GM21447 (cell line): ENCODE results near the gene FAM210B.
"Not testable (repeated sequence)": the region's sequence is repeated elsewhere in the genome, so short reads cannot be mapped to it uniquely, and the experiment has no call there.

Source experiments
- ATAC-seq: cut with Tn5 transposase; IDR thresholded peaks from one replicate; pipeline ENCODE4 v1.9.1; 2021; ENCODE audit not compliant: unreplicated experiment

FAM210B gene

GRCh38 chr20:56360133-56360907, 1.5 kb downstream of the FAM210B start:
- no peak for ATAC-seq

DNA sequence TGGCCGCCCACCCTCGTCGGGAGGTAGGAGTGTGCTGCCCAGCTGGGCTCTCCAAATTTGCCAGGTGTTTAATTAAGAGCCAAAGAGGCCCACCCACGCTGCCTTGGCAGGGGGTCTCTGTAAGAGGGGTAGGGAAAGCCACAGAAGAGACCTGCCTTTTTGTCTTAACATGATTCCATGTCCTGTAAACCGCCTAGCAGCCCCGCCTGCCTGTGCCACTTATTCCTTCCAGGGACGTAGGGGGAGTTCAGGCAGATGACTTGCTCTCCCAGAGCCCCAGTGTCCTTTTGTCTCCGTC, 2.1 kb downstream of the FAM210B start:
- no peak for ATAC-seq

DNA sequence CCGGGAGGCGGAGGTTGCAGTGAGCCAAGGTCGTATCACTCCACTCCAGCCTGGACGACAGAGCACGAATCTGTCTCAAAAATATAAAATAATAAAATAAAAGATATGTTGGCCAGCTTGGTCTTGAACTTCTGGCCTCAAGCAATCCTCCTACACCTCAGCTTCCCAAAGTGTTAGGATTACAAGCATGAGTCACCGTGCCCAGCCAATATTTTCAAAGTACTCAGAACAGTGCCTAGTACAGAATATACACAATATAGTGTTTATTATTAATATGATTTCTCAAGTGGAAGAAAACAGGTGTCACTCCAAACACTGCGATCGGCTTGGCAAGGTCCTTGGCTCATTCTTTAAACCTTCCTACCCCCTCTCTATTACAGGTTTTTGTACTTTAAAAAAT, 3.1 kb downstream of the FAM210B start:
- ATAC-seq, result no peak

- ATAC-seq, result no peak
Observed at GRCh38 chr20:56362833-56363413, 4.1 kb downstream of the FAM210B start.

GRCh38 chr20:56363491-56363890, 4.7 kb downstream of the FAM210B start:
- ATAC-seq, result no peak

DNA sequence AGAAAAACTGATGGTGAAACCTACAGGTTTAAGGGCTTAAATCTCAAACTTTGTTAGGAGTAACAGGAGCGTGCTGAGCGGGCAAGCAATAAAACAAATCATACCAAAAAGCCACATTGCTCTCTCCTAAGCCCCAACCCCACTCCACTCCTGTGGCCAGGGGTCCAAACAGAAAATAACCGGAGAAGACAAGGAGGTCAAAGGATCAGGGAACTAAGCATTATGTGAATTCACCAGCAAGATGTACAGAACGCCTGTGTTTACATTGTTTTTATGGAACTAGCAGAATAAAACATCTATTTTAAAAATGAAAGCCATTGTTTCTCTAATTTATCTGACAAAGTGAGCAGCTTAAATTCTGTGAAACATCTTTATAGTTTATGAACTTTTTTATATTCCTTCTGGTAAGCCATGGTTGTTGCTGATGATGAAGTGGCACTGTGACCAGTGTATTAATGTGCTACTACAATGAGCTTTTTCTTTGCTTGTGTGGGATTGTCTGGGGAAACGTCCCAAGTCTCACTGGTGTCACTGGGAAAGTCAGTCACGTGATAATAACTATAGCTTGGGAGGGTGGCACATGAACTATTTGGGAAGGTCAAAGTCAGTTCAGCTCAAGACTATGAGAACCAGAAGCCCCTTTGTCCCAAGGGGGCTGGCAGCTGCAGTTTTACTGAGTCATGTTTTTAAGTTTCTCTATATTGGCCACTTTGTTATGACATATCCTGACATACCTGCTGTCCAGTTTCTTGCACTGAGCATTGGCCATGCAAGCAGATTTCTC, 9.8 kb downstream of the FAM210B start:
- ATAC-seq, result no peak

- ATAC-seq, result no peak
Observed at GRCh38 chr20:56369179-56369578, 10.4 kb downstream of the FAM210B start.

GRCh38 chr20:56371977-56372376, 13.2 kb downstream of the FAM210B start:
- no peak for ATAC-seq

- ATAC-seq, result no peak
Observed at GRCh38 chr20:56372850-56373249, 14.1 kb downstream of the FAM210B start.

DNA sequence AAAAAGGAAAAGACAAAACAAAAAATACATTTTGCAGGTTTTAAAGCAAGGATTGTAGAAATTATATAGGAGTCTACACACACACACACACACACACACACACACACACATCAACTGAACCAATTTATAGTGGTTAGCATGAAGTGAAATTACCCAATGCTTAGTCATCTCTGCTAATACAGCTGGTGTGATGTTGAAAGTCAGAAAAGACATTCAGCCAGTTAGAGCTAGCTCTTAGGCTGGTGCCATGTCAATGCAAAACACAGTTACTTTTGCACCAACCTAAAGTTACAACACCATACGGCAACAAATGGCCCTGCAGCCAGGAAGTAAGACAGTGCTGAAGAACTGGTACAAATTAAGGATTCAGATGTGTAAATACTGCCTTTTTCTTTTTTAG, 15.2 kb downstream of the FAM210B start:
- ATAC-seq, result no peak

DNA sequence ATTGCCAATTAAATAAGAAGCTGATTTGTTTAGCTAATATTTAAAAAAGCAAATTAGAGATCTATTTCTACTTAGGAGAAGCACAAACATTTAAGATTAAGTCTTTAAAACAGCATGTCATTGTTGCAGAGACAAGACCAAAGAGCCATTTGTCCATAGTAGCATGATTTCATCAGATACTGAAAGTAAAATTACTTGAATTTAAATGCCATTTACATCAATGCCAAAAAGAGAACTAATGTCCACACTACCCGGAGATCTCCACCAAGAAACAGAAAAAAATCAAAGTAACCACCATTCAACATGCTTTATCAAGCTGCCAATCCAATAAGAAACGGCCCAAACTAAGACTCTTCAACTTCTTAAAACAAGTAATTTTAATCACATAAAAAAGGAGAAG, 17.6 kb downstream of the FAM210B start:
- ATAC-seq, result no peak

- no peak for ATAC-seq
Observed at GRCh38 chr20:56378386-56378785, 19.6 kb downstream of the FAM210B start.

GRCh38 chr20:56380375-56380774, 21.6 kb downstream of the FAM210B start:
- no peak for ATAC-seq

DNA sequence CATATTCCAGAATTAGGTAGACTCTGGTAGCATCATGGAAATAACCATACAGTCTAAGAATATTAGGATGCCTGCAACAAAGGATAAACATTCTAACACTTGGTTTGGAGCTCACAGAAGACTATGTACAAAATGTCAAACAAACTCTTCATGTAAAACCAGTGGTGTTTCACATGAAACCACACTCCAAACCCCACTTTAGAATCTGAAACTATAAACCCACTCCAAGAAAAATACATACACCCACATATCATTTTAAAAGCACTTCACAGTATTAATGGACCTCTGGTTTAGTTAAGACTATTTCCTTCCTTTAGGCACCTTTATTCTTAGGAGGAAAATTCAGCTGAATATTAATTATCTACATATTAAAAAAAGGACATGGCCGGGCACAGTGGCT, 22.7 kb downstream of the FAM210B start:
- no peak for ATAC-seq

- no peak for ATAC-seq
Observed at GRCh38 chr20:56382696-56383095, 23.9 kb downstream of the FAM210B start.

DNA sequence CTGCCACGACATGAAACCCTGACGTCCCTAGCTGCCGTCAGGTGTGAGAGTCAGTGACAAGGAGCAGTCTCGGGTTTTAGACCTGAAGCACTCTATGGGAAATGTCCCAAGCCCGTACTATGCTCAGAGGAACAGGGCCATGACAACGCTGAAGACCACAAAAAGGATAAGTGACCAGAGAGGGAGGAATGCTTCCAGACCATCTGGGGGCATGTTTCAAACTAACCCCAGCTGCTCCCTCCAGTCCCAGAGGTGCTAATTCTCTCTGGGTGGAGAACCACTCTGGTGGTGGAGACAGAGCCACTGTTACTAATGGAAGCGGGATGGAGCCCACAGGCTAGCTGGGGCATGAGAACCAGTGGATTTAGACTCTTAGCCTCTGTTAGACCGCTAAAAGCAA, 24.6 kb downstream of the FAM210B start:
- no peak for ATAC-seq

- no peak for ATAC-seq
Observed at GRCh38 chr20:56385130-56385529, 26.4 kb downstream of the FAM210B start.

DNA sequence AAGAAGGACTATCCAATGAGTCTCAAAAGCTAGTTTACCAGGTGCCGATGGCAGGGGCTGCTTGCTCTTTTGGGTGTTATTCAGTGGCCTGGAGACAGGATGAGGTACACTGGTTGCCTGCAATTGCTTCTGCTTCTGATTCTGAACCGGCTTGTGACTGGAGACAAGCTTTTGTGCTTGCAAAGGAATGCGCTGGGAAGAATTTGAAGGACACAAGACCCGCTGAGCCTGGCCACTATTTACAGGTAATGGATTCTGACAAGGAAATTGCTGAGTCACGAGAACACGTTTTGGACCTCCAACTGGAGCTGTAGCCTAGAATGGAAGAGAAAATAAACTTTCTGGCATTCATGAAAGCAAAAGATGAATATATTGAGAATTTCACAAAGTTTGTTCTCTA, 27.4 kb downstream of the FAM210B start:
- no peak for ATAC-seq

DNA sequence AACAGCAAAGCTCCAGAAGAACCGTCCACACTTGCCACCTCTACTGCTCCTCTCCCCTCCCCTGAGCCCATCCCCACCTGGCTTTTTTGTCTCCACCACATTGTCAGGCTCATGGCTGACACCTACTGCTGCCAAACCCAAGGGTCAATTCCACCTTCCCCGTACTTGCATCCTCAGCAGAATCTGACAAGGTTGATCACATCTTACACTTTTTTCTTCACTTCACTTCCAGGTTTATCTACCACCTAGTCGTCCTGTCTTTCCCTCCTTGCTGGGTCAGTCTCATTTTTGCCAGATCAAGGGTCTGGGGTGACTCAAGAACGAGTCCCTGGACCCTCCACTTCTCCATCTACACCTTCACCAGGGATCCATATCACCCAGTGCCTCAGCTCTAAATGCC, 30.1 kb downstream of the FAM210B start:
- no peak for ATAC-seq

DNA sequence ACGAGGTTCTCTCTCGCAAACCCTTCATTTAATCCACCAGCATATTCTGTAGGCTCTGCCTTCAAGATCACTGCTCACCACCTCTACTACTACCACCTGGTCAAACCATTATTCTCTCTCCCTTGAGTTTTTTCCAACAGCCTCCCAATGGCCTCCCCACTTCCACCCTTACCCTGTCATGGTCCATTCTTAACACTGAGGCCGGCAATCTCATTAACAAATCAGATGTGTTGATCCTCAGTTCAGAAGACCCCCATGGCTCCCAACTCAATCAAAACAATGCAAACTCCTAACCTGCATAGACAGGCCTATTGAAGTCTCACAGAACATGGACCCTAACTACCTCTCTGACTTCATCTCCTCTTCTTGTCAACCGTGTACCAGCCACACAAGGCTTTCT, 31.0 kb downstream of the FAM210B start:
- ATAC-seq, result no peak

GRCh38 chr20:56390396-56390795, 31.6 kb downstream of the FAM210B start:
- ATAC-seq, result not testable (repeated sequence)

DNA sequence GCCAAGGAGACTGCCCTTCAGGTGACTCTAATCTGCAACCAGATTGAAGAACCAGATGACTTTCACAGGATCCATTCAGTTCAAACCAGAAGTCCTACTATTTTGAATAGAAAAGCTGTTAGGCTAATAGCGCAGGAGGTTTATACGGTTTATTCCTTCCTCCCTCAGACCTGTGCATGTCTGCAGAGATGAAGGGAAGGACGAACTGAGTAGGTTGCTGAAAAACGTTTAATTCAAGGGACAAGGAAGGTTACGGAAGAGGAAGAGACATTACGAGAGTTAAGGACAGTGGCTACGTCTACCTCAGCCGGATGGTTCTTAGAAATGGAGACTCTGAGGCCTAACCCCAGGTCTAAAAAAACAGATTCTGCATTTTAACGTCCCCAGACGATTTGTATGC, 32.3 kb downstream of the FAM210B start:
- ATAC-seq, result no peak
